NCI-H526 (cell line): ENCODE results near the gene COL6A2.
A peak's percentile ranks its signal among the peaks of the same experiment; 100 is the strongest.

ENCODE experiments used
- DNase-seq, 2 experiments: peaks; one replicate each; lab custom pipeline; 2025; lab: John Stamatoyannopoulos, UW

The COL6A2 gene

DNA sequence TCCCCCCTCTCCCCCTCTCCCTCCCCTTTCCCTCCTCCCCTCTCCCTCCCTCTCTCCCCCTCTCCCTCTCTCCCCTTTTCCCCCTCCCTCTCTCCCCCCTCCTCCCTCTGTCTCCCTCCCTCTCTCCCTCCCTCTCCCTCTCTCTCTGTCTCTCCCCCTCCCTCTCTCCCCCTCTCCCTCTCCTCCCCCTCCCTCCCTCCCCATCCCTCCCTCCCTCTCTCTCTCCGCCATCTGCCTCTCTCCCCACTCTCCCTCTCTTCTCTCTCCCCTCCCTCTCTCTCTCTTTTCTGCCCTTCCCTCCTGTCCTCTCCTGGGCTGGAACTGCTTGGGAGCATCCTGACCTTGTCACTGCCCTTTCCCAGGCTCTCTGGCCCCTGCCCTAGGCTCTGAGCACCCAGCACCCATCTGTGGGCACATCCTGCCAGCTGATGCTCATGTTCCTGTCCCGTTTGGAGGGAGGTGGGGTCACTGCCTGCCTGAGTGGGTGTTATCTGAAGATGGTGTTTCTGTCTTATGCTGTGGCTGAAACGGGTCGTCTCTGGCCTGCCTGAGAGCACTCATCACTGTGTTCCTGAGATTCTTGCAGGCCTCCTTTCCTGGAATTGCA, 46.7 kb downstream of the COL6A2 start:
- no peak for DNase-seq

- DNase-seq: no peak
Measured at GRCh38 chr21:46145159-46145839, 47.4 kb downstream of the COL6A2 start.

DNA sequence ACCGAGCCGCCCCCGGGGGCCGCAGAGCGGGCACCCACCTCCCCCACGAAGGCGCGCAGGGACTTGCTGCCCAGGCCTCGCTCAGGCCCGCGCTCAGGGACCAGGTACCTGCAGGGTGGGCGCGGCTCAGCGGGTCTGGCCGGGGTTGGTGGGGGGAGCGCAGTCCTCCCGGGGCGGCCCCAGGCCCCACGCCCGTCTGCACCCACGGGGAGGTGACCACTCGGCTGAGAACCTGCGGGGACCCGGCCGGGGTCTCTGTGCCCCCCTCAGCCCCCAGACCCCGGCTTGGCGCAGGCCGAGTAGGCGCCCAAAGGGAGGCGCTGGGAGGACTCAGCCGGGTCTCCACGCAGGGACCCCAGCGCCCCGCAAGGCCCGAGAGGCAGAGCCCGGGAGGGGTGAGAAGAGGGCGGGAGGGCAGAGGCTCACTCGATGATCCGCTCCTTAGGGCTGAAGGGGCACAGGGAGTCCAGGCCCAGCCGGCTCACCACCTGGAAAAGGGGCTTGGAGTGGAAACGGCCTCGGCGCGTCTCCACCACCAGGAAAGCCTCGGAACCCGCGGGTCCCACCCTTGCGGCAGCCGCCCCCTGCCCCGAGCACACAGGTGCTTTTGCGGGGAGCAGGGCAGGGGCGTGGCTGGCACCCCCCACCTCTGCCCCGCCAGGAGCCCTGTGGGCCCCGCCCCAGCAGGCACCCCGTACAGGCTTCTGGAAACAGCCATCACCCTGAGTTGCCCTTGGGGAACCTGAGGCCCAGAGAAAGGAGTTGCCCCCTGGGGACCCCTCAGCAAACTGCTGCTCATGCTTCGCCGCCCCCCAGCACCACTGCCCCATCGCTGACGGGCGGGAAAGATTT, 48.2 kb downstream of the COL6A2 start:
- no peak for DNase-seq

GRCh38 chr21:46146856-46147255, 48.9 kb downstream of the COL6A2 start:
- peak in 1 of 2 experiments; percentile 50 for DNase-seq

- DNase-seq: peak; percentile 65 to 81
Measured at GRCh38 chr21:46147429-46147828, 49.5 kb downstream of the COL6A2 start.

DNA sequence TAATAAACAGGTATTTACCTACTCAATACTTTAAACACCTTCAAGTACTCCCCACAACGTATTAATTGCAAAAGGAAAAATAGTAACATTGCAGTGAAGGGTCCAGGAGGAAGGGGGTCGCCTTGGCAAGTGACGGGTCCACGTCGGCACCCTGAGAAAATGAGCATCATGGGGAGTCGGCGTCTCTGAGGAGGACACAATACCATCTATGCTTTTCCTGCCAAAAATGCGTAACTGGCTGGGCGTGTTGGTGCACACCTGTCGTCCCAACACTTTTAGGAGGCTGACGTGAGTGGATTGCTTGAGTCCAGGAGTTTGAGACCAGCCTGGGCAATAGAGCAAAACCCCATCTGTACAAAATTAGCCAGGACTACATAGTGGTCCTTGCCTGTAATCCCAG, 50.2 kb downstream of the COL6A2 start:
- no peak for DNase-seq

GRCh38 chr21:46149205-46149901, 51.4 kb downstream of the COL6A2 start:
- DNase-seq: no peak

- no peak for DNase-seq
Measured at GRCh38 chr21:46150073-46150472, 52.2 kb downstream of the COL6A2 start.

DNA sequence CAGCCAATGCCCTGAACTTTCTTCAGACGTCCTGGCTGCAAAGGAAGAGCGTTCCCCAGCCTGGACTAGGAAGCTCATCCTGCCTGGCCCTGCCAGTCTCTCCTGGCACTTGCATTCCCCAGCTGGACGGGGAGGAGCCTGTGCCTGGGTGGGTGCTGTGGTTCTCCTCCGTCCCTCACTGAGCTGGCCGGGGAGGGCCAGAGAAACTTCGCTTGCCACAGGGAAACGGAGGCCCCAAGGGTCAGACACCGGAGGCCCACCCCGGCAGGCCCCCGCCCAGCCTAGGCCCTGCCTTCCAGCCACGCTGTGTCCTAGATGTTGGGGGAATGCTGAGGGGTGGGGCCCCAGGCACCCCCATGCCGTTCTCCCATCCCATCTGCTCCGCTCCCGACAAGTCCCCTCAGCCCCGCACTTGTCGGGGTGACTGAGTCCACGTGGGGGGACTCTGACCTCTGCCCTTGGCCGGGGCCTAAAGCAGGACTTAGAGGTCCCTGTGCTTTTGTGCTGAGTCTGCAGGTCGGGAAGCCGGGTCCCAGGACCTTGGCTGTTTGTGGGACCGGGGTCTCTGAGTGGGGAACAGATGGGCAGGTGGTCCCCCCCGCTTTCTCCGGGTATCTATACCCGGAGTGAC, 52.7 kb downstream of the COL6A2 start:
- DNase-seq: peak in 1 of 2 experiments; percentile 35

DNA sequence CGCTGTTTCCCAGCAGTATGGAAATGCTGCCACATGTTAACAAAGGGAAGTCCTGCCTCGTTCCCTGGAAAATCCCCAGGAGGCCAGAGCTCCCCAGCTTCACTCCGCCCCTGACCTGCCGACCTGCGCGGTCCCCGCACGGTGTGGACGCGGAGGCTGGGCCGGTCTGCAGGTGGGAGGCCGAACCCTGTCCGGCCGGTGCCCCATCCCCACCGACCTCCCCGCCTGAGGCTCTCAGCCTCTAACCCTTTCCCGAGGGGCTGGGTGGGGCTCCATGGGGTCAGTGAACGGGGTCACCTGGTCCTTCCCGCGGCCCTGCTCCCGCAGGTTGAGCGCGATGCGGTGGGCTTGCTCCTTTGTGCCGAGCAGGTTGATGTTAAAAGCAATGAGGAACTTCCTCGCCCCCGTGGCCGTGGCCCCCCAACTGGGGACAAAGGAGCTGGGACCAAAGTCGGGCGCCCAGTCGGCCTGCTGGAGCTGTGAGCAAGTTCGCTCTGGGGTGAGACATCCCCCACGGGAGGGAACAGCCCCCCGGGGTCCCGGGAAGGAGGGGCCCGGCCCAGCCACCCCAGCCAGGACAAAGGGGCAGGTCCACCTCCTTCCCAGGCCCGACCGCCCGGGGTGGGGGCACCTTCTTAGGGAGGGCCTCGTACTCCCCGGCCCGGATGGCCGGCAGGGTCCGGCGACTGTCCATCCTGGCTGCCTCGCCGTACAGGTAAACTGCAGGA, 53.5 kb downstream of the COL6A2 start:
- no peak for DNase-seq

- no peak for DNase-seq
Measured at GRCh38 chr21:46151989-46152926, 54.3 kb downstream of the COL6A2 start.

- DNase-seq: no peak
Measured at GRCh38 chr21:46152927-46153246, 55.0 kb downstream of the COL6A2 start.

GRCh38 chr21:46153247-46154154, 55.6 kb downstream of the COL6A2 start:
- DNase-seq: peak in 1 of 2 experiments; percentile 67

- DNase-seq: no peak
Measured at GRCh38 chr21:46154155-46154954, 56.4 kb downstream of the COL6A2 start.

DNA sequence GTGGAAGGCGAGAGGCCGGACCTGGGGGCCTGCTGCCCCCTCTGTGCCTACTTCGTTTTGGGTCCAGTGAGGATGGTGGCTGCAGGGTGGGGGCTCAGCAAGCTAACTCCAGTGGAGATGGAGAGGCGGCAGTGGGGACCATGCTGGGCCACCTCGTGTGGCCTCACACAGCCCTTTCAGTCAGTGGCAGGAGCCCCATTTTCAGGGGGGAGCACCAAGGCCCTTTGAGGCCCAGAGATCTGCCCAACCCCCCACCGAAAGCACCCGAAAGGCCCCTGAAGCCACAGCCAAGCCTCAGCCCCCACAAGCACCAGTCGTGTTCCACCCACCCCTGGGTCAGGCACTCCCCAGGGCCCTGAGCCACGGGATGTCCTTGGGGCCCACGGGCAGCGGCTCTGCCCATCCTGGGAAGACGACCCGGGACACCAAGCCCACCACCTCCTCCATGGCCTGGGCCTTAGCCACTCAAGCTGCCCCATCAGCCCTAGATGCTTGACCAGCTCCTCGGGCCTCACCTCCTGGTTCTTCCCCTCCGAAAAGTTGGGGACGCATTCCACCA, 57.1 kb downstream of the COL6A2 start:
- DNase-seq: no peak

GRCh38 chr21:46155514-46156377, 57.8 kb downstream of the COL6A2 start, which contains the start of gene FTCD:
Gene FTCD, minus strand, starts transcription at chr21:46155579. Its CDS starts 56 bp downstream, at chr21:46155523.
- DNase-seq: no peak

GRCh38 chr21:46156378-46156645, 58.4 kb downstream of the COL6A2 start:
- no peak for DNase-seq
